Hepatocyte (in vitro differentiated cells): ENCODE results near the gene BTG1.

ENCODE experiments used
- EZH2 ChIP-seq: fragments of 200-600 bp; sonication (generic); IDR thresholded peaks from 2 replicates; pipeline ENCODE4 v1.6.1; 2016; ENCODE audit warnings: antibody characterized with exemption, mild to moderate bottlenecking, borderline replicate concordance
- EZH2phosphoT487 ChIP-seq: fragments of 200-600 bp; sonication (generic); IDR thresholded peaks from one replicate; pipeline ENCODE4 v1.6.1; 2018; ENCODE audit warnings: antibody characterized with exemption, mild to moderate bottlenecking, low read depth, moderate library complexity; ENCODE audit not compliant: unreplicated experiment, severe bottlenecking
- TF ChIP-seq, protein P1 (sequence below): fragments of 200-600 bp; sonication (generic); IDR thresholded peaks from 2 replicates; pipeline ENCODE4 v1.5.1; 2016; ENCODE audit warnings: antibody characterized with exemption, mild to moderate bottlenecking; ENCODE audit not compliant: poor library complexity

DNA sequence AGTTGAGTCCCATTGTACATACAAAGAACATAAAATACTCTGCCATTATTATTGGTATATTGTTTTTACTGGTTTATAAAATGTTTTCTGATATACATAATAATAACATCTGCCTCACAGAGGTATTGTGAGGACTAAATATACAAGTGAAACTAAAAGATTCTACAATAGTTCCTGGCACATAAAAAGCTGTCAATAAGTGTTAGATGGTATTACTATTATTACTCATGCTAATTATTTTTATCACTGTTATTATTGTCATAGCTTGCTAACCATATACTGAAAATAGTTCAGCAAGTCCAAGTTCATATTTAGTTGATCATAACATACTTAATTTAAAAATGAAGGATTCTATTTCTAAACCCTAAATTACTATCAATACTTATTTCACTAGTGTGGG is 34.4 kb downstream of the BTG1 start:
- TF ChIP-seq, protein P1, sequence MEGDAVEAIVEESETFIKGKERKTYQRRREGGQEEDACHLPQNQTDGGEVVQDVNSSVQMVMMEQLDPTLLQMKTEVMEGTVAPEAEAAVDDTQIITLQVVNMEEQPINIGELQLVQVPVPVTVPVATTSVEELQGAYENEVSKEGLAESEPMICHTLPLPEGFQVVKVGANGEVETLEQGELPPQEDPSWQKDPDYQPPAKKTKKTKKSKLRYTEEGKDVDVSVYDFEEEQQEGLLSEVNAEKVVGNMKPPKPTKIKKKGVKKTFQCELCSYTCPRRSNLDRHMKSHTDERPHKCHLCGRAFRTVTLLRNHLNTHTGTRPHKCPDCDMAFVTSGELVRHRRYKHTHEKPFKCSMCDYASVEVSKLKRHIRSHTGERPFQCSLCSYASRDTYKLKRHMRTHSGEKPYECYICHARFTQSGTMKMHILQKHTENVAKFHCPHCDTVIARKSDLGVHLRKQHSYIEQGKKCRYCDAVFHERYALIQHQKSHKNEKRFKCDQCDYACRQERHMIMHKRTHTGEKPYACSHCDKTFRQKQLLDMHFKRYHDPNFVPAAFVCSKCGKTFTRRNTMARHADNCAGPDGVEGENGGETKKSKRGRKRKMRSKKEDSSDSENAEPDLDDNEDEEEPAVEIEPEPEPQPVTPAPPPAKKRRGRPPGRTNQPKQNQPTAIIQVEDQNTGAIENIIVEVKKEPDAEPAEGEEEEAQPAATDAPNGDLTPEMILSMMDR, result no peak
- TF ChIP-seq EZH2 (no peak), EZH2phosphoT487 (no peak)
